Stimulated activated CD8-positive, alpha-beta memory T cell treated with anti-CD3 and anti-CD28 coated beads, Interleukin-15, amount 100 ng/mL, for 4 hours (primary cell): ENCODE data around the gene TDRD12.

Experiments
- DNase-seq, 2 donors: peaks; one replicate each; pipeline ENCODE4 v3.0.0-alpha.2; 2020; ENCODE audit warnings: low read depth in 2 of 2

Gene TDRD12

GRCh38 chr19:32868206-32868950 lies 148.8 kb downstream of the TDRD12 start:
- no peak for DNase-seq

GRCh38 chr19:32869369-32869965 lies 149.9 kb downstream of the TDRD12 start, which contains the start of gene SLC7A9:
TSS of gene SLC7A9 (minus strand) at chr19:32869767. CDS start at chr19:32868534, 1,233 bp downstream.
- no peak for DNase-seq

- DNase-seq = no peak
These were observed 150.5 kb downstream of the TDRD12 start for GRCh38 chr19:32869966-32870573.

- DNase-seq = no peak
These were observed 151.4 kb downstream of the TDRD12 start for GRCh38 chr19:32870981-32871451.

GRCh38 chr19:32872391-32872790 lies 152.8 kb downstream of the TDRD12 start:
- no peak for DNase-seq

- DNase-seq = no peak
These were observed 153.8 kb downstream of the TDRD12 start for GRCh38 chr19:32873247-32873959.

GRCh38 chr19:32874605-32875004 lies 155.0 kb downstream of the TDRD12 start:
- no peak for DNase-seq

GRCh38 chr19:32875428-32875827 lies 155.9 kb downstream of the TDRD12 start:
- no peak for DNase-seq

- no peak for DNase-seq
These were observed 156.8 kb downstream of the TDRD12 start for GRCh38 chr19:32876236-32876918.

GRCh38 chr19:32876919-32877285 lies 157.3 kb downstream of the TDRD12 start:
- DNase-seq = no peak
